HEK293 (cell line): ENCODE data around the gene PGP.

Experiments used
- ATF2 ChIP-seq: fragments of 450-650 bp; formaldehyde crosslinking; IDR thresholded peaks from 2 replicates; pipeline ENCODE4 v1.5.1; 2016; ENCODE audit warnings: missing biosample characterization, missing genetic modification characterization, low read depth
- CTCF ChIP-seq: fragments of 450-650 bp; formaldehyde crosslinking; IDR thresholded peaks from 2 replicates; pipeline ENCODE4 v1.5.1; 2016; ENCODE audit warnings: missing biosample characterization, missing genetic modification characterization
- ELK4 ChIP-seq: IDR thresholded peaks from 2 replicates; pipeline ENCODE4 v1.6.1; 2011; ENCODE audit warnings: mild to moderate bottlenecking, low read depth, low read length, borderline replicate concordance
- IKZF3 ChIP-seq: fragments of 450-650 bp; IDR thresholded peaks from 2 replicates; pipeline ENCODE4 v1.5.0; 2018; ENCODE audit warnings: missing biosample characterization, mild to moderate bottlenecking, missing genetic modification characterization, moderate library complexity
- PRDM1 ChIP-seq: fragments of 450-650 bp; formaldehyde crosslinking; IDR thresholded peaks from 2 replicates; pipeline ENCODE4; 2016; ENCODE audit warnings: missing biosample characterization, missing genetic modification characterization
- WT1 ChIP-seq: fragments of 450-650 bp; formaldehyde crosslinking; IDR thresholded peaks from 2 replicates; pipeline ENCODE4 v1.5.1; 2016; ENCODE audit warnings: missing biosample characterization, missing genetic modification characterization
- ZBTB48 ChIP-seq: fragments of 450-650 bp; formaldehyde crosslinking; IDR thresholded peaks from 2 replicates; pipeline ENCODE4 v1.5.1; 2016; ENCODE audit warnings: missing biosample characterization, missing genetic modification characterization
- ZNF16 ChIP-seq: fragments of 450-650 bp; formaldehyde crosslinking; IDR thresholded peaks from 2 replicates; pipeline ENCODE4 v1.5.1; 2016; ENCODE audit warnings: low read depth, missing biosample characterization, missing genetic modification characterization
- ZNF19 ChIP-seq: fragments of 450-650 bp; formaldehyde crosslinking; IDR thresholded peaks from 2 replicates; pipeline ENCODE4; 2016; ENCODE audit warnings: missing biosample characterization, missing genetic modification characterization, low read depth
- ZNF335 ChIP-seq: fragments of 450-650 bp; formaldehyde crosslinking; conservative IDR thresholded peaks from 2 replicates; pipeline ENCODE4 v1.5.1; 2016; ENCODE audit warnings: missing biosample characterization, missing genetic modification characterization
- ZNF416 ChIP-seq: fragments of 450-650 bp; formaldehyde crosslinking; IDR thresholded peaks from 2 replicates; pipeline ENCODE4 v1.5.1; 2016; ENCODE audit warnings: missing biosample characterization, missing genetic modification characterization
- ZNF621 ChIP-seq: fragments of 450-650 bp; formaldehyde crosslinking; IDR thresholded peaks from 2 replicates; pipeline ENCODE4 v1.5.1; 2017; ENCODE audit warnings: missing biosample characterization, missing genetic modification characterization
- ZNF639 ChIP-seq: fragments of 450-650 bp; formaldehyde crosslinking; IDR thresholded peaks from 2 replicates; pipeline ENCODE4 v1.5.1; 2016; ENCODE audit warnings: missing biosample characterization, missing genetic modification characterization

- TF ChIP-seq WT1 (tag by site-specific recombination) (no peak), ZNF335 (tag by site-specific recombination) (no peak), ELK4 (no peak), CTCF (no peak), ZNF19 (no peak), ZNF621 (no peak), ATF2 (no peak), ZNF16 (tag by site-specific recombination) (no peak), ZNF639 (tag by site-specific recombination) (no peak), IKZF3 (tag by site-specific recombination) (no peak), ZNF416 (no peak), PRDM1 (tag by site-specific recombination) (no peak), ZBTB48 (no peak)
Observed at GRCh38 chr16:2244926-2245795, 30.5 kb upstream of the PGP start.
